OCI-M2 (cell line): ENCODE results near the gene MROH8.

ENCODE experiments used
- DNase-seq: peaks from one replicate; lab custom pipeline; 2025; ENCODE audit not compliant: unreplicated experiment; lab: John Stamatoyannopoulos, UW

MROH8 gene

GRCh38 chr20:37200376-37200775 is 21.0 kb upstream of the MROH8 start:
- DNase-seq: no peak

GRCh38 chr20:37198932-37199660 is 19.7 kb upstream of the MROH8 start:
- no peak for DNase-seq

GRCh38 chr20:37194621-37195417 is 15.5 kb upstream of the MROH8 start:
- no peak for DNase-seq

- DNase-seq: no peak
Measured at GRCh38 chr20:37193821-37194220, 14.5 kb upstream of the MROH8 start.

- no peak for DNase-seq
Measured at GRCh38 chr20:37193226-37193625, 13.9 kb upstream of the MROH8 start.

- DNase-seq: peak; percentile 44
Measured at GRCh38 chr20:37192137-37192854, 12.9 kb upstream of the MROH8 start.

- no peak for DNase-seq
Measured at GRCh38 chr20:37190354-37191112, 11.2 kb upstream of the MROH8 start.

- no peak for DNase-seq
Measured at GRCh38 chr20:37189416-37190016, 10.2 kb upstream of the MROH8 start.

GRCh38 chr20:37188787-37189186 is 9.4 kb upstream of the MROH8 start:
- no peak for DNase-seq

- no peak for DNase-seq
Measured at GRCh38 chr20:37185686-37186085, 6.3 kb upstream of the MROH8 start.

- DNase-seq: no peak
Measured at GRCh38 chr20:37179683-37180524, 556 bp upstream of the MROH8 start.

GRCh38 chr20:37172836-37173235 is 6.5 kb downstream of the MROH8 start:
- DNase-seq: no peak

GRCh38 chr20:37166867-37167266 is 12.5 kb downstream of the MROH8 start:
- DNase-seq: no peak

- no peak for DNase-seq
Measured at GRCh38 chr20:37165031-37165430, 14.3 kb downstream of the MROH8 start.

- DNase-seq: no peak
Measured at GRCh38 chr20:37163832-37164554, 15.4 kb downstream of the MROH8 start.

- no peak for DNase-seq
Measured at GRCh38 chr20:37162646-37163045, 16.7 kb downstream of the MROH8 start.

GRCh38 chr20:37161830-37162549 is 17.4 kb downstream of the MROH8 start:
- no peak for DNase-seq

- DNase-seq: no peak
Measured at GRCh38 chr20:37160683-37161082, 18.7 kb downstream of the MROH8 start.
